Inflammatory macrophage treated with lipopolysaccharide for 1 hour (primary cell): ENCODE data around the gene ZNF175.

Experiments
- DNase-seq, 2 donors: peaks; one replicate each; pipeline ENCODE4 v3.0.0-alpha.2; 2020 to 2022

The ZNF175 gene

DNA sequence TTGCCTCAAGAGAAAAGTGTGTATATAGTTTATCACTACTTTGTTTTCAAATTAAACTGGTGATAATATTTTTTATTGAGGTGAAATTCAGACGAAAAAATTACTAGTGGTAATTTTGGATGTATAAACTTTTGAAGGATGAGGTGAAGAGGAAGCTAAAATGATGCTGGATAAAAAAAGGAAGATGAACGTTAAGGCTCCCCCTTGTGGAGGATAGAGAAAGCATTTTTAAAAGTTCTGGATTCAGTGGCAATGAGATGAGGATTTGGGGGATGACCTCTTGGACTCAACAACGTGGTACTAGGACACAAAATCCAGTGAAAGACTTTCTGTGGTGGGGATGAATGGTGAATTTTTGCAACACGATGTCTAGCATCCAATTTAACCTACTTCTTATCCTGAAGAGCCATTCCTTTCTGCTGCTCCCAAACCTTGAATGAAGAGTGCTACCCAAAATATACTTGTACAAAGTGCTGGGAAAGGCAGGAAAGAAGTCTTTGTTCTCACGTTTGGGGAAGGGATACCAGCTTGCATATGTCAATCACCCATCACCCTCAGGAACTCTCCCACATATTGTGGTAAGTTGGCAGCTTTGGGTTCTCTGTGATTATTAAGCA is 66.4 kb downstream of the ZNF175 start:
- DNase-seq: no peak

GRCh38 chr19:51639916-51640315 is 68.8 kb downstream of the ZNF175 start:
- no peak for DNase-seq

DNA sequence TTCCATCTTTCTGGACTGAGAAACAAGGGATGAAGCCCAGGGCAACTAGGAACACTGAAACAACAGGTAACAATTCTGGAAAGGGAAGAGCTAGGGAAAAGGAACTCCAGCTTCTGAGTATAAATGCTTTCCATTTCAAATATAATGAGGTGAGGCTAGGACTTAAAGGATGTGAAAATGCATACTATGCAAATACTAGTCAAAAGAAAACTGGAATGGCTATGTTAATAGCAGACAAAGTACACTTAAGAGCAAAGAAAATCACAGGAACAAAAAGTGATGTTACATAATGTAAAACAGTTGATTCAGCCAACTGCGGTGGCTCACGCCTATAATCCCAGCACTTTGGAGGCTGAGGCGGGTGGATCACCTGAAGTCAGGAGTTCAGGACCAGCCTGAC is 69.3 kb downstream of the ZNF175 start:
- no peak for DNase-seq

GRCh38 chr19:51641648-51642047 is 70.6 kb downstream of the ZNF175 start:
- no peak for DNase-seq
